OCI-LY3 (cell line): ENCODE measurements around the gene NLGN1.
A peak's percentile ranks its signal among the peaks of the same experiment; 100 is the strongest.

Experiments
- H2AFZ ChIP-seq: fragments of 200-600, 300-600 bp; shearing (Covaris generic); 2 replicates; pipeline ENCODE4 v1.6.0; 2014; ENCODE audit warnings: antibody characterized with exemption, low read depth, low read length
- H3K27ac ChIP-seq: fragments of 200-600, 300-600 bp; sonication (generic); 2 replicates; pipeline ENCODE4 v1.5.1; 2014; ENCODE audit warnings: mild to moderate bottlenecking, low read length, moderate library complexity, mixed read lengths
- H3K27me3 ChIP-seq: fragments of 200-600, 300-600 bp; sonication (generic); 2 replicates; pipeline ENCODE4 v1.6.1; 2014; ENCODE audit warnings: low read depth, low read length, mixed read lengths
- H3K36me3 ChIP-seq: fragments of 200-600, 300-600 bp; sonication (generic); replicated peaks from 2 replicates; pipeline ENCODE3; 2014; ENCODE audit warnings: low read depth, low read length, mixed read lengths
- H3K4me1 ChIP-seq: fragments of 300-600, 200-600 bp; sonication (generic); 2 replicates; pipeline ENCODE4 v1.6.1; 2014; ENCODE audit warnings: low read length, mixed read lengths
- H3K4me2 ChIP-seq: fragments of 200-600, 300-600 bp; sonication (generic); 2 replicates; pipeline ENCODE4 v1.6.1; 2014; ENCODE audit warnings: low read length, mixed read lengths
- H3K4me3 ChIP-seq: fragments of 300-600, 200-600 bp; sonication (generic); 2 replicates; pipeline ENCODE4 v1.5.1; 2014; ENCODE audit warnings: antibody characterized with exemption, mild to moderate bottlenecking, low read length, moderate library complexity
- H3K79me2 ChIP-seq: fragments of 300-600, 200-600 bp; shearing (Covaris generic); 2 replicates; pipeline ENCODE4 v1.6.1; 2014; ENCODE audit warnings: mild to moderate bottlenecking, low read length, mixed read lengths
- H3K9ac ChIP-seq: fragments of 300-600, 200-600 bp; shearing (Covaris generic); 2 replicates; pipeline ENCODE4 v1.6.0; 2014; ENCODE audit warnings: mild to moderate bottlenecking, low read length, moderate library complexity
- H3K9me3 ChIP-seq: fragments of 200-600, 300-600 bp; shearing (Covaris generic); 2 replicates; pipeline ENCODE4 v1.6.1; 2014; ENCODE audit warnings: low read length, mixed read lengths; ENCODE audit not compliant: insufficient read depth
- H4K20me1 ChIP-seq: fragments of 200-600, 300-600 bp; sonication (generic); 2 replicates; pipeline ENCODE4 v1.6.1; 2016; ENCODE audit warnings: low read length, mixed read lengths; ENCODE audit not compliant: insufficient read depth
- CTCF ChIP-seq: fragments of 200-600, 300-600 bp; sonication (generic); IDR thresholded peaks from 2 replicates; pipeline ENCODE4 v1.5.1; 2014; ENCODE audit warnings: antibody characterized with exemption, low read length, low read depth
- EZH2phosphoT487 ChIP-seq: fragments of 200-600 bp; shearing (Covaris generic); IDR thresholded peaks from 2 replicates; pipeline ENCODE4 v1.6.1; 2018; ENCODE audit warnings: antibody characterized with exemption, mixed run types, low read depth

Gene NLGN1

GRCh38 chr3:174146008-174146407 lies 748.5 kb downstream of the NLGN1 start:
- H2AFZ ChIP-seq = no peak overlapping the region
- TF ChIP-seq CTCF (no peak), EZH2phosphoT487 (no peak)
- no peak overlapping the region for H3K4me3 ChIP-seq
- H3K36me3 ChIP-seq = no peaks in the 10 kb centered on the region
- no peaks in the 10 kb centered on the region for H3K27me3 ChIP-seq
- no peak overlapping the region for H3K27ac ChIP-seq
- H3K79me2 ChIP-seq = no peaks in the 10 kb centered on the region
- no peak overlapping the region for H3K4me2 ChIP-seq
- H3K9ac ChIP-seq = no peak overlapping the region
- no peaks in the 10 kb centered on the region for H3K9me3 ChIP-seq
- no peaks in the 10 kb centered on the region for H3K4me1 ChIP-seq
- H4K20me1 ChIP-seq = no peaks in the 10 kb centered on the region

DNA sequence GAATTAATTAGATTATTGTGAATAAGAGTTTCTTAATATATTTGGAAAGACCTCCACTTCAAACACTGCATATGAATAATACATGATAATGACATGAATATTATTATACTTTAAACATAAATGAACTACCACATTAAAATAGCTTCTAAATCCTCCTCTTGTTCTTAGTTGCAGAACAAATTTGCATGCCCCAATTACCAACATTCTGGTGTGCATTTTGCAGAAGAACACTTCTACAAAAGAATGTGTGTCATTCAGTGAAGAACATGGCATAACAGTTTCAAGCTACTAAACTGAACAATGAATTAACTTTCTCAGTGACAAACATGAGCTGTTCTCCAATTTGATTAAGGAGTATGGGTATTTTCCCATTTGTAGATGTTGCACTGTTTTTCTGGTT lies 750.3 kb downstream of the NLGN1 start:
- TF ChIP-seq EZH2phosphoT487 (no peak), CTCF (no peak)
- Histone ChIP-seq H3K4me2 (no peak overlapping the region), H2AFZ (no peak overlapping the region), H3K9me3 (no peaks in the 10 kb centered on the region), H4K20me1 (no peaks in the 10 kb centered on the region), H3K4me3 (no peak overlapping the region), H3K9ac (no peak overlapping the region), H3K27me3 (no peaks in the 10 kb centered on the region), H3K36me3 (no peaks in the 10 kb centered on the region), H3K27ac (no peak overlapping the region), H3K4me1 (no peaks in the 10 kb centered on the region), H3K79me2 (no peaks in the 10 kb centered on the region)

DNA sequence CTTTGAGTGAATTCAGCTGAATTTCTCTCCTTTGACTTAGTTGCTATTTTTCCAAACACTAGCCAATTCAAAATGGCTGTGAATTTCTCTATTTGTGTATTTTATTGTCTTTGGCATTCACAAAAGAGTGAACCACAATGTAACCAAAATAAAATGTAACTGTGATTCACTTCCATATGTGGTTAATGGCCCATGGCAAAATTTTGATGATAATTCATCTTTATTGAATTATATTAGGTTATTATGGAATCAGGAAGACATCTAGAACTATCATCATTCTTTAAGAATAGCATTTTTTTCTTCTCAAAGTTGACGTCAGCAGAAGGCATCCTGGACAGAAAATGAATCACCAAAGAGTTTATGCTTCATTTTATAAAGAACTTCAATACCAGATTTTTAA lies 756.3 kb downstream of the NLGN1 start:
- TF ChIP-seq EZH2phosphoT487 (no peak), CTCF (no peak)
- H3K9me3 ChIP-seq = no peaks in the 10 kb centered on the region
- no peaks in the 10 kb centered on the region for H3K27me3 ChIP-seq
- H3K36me3 ChIP-seq = no peaks in the 10 kb centered on the region
- H3K4me3 ChIP-seq = no peak overlapping the region
- no peak overlapping the region for H3K27ac ChIP-seq
- no peaks in the 10 kb centered on the region for H3K79me2 ChIP-seq
- H2AFZ ChIP-seq = no peak overlapping the region
- H4K20me1 ChIP-seq = no peaks in the 10 kb centered on the region
- H3K4me1 ChIP-seq = no peaks in the 10 kb centered on the region
- H3K4me2 ChIP-seq = no peak overlapping the region
- H3K9ac ChIP-seq = no peak overlapping the region

GRCh38 chr3:174156200-174156599 lies 758.7 kb downstream of the NLGN1 start:
- no peak for TF ChIP-seq CTCF
- no peak for TF ChIP-seq EZH2phosphoT487
- no peaks in the 10 kb centered on the region for H4K20me1 ChIP-seq
- no peaks in the 10 kb centered on the region for H3K36me3 ChIP-seq
- peak overlapping the region; percentile 41 for H3K4me2 ChIP-seq
- no peaks in the 10 kb centered on the region for H3K9me3 ChIP-seq
- H3K9ac ChIP-seq = no peak overlapping the region
- H3K4me3 ChIP-seq = peak overlapping the region; percentile 47
- no peaks in the 10 kb centered on the region for H3K27me3 ChIP-seq
- H3K79me2 ChIP-seq = no peaks in the 10 kb centered on the region
- H2AFZ ChIP-seq = peak overlapping the region; percentile 52; the same call in 1 of the 2 replicates
- no peaks in the 10 kb centered on the region for H3K4me1 ChIP-seq
- H3K27ac ChIP-seq = no peak overlapping the region
